GM12801 (cell line): ENCODE results near the gene OVCH2.

Source experiments
- TF ChIP-seq, protein P1 (sequence below): IDR thresholded peaks from one replicate; pipeline ENCODE4 v1.5.1; 2011; ENCODE audit warnings: control low read depth; ENCODE audit not compliant: insufficient read length; ENCODE audit errors: extremely low read depth

OVCH2 gene, protein sequence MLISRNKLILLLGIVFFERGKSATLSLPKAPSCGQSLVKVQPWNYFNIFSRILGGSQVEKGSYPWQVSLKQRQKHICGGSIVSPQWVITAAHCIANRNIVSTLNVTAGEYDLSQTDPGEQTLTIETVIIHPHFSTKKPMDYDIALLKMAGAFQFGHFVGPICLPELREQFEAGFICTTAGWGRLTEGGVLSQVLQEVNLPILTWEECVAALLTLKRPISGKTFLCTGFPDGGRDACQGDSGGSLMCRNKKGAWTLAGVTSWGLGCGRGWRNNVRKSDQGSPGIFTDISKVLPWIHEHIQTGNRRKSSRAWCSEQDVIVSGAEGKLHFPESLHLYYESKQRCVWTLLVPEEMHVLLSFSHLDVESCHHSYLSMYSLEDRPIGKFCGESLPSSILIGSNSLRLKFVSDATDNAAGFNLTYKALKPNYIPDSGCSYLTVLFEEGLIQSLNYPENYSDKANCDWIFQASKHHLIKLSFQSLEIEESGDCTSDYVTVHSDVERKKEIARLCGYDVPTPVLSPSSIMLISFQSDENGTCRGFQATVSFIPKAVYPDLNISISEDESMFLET

DNA sequence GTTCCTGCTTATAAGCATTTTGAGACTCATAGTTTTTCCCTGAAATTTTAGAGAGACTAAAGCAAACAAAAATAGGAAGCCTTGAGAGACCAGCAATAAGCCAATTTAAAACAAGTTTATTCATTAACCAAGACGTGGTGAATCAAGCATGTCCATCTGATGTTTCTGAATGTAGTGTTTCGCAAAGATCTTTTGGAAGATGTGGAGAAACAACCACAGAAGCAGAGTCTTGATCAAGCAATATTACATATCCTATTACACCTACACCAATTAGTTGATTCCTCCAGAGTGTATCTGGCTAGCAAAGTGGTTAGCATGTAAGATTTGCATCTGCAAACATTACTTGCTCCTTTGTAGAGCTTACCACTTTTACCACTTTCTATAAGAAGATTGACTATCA lies at the start of gene OVCH2:
Gene OVCH2 (minus strand): TSS at position 101 of the 400 bp plus-strand sequence. CDS start 83 bp downstream, at position 18.
- TF ChIP-seq, protein P1, sequence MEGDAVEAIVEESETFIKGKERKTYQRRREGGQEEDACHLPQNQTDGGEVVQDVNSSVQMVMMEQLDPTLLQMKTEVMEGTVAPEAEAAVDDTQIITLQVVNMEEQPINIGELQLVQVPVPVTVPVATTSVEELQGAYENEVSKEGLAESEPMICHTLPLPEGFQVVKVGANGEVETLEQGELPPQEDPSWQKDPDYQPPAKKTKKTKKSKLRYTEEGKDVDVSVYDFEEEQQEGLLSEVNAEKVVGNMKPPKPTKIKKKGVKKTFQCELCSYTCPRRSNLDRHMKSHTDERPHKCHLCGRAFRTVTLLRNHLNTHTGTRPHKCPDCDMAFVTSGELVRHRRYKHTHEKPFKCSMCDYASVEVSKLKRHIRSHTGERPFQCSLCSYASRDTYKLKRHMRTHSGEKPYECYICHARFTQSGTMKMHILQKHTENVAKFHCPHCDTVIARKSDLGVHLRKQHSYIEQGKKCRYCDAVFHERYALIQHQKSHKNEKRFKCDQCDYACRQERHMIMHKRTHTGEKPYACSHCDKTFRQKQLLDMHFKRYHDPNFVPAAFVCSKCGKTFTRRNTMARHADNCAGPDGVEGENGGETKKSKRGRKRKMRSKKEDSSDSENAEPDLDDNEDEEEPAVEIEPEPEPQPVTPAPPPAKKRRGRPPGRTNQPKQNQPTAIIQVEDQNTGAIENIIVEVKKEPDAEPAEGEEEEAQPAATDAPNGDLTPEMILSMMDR, result no peak

DNA sequence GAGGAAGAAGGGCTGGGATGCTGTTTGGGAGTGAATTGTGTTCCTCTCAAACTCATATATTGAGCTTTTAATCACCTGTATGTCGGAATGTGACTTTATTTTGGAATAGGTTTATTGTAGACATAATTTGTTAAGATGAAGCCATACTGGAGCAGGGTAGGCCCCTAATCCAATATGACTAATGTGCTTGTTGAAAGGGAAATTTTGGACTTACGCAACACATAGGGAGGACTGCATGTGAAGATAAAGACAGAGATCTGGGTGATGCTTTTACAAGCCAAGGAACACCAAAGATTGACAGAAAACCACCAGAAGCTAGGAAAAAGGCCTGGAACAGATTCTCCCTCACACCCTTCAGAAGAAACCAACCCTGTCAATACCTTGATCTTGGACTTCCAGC lies 43.2 kb upstream of the OVCH2 start:
- TF ChIP-seq, protein P1, result no peak

DNA sequence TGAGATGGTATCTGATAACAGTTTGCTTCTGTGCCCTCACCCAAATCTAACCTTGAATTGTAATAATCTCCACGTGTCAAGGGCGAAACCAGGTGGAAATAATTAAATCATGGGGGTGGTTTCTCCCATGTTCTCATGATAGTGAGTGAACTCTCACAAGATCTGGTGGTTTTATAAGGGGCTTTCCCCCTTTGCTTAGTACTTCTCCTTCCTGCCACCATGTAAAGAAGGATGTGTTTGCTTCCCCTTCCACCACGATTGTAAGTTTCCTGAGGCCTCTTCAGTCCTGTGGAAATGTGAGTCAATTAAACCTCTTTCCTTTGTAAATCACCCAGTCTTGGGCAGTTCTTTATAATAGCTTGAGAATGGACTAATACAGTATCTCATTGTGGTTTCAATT lies 8.5 kb upstream of the OVCH2 start:
- TF ChIP-seq, protein P1, result no peak

DNA sequence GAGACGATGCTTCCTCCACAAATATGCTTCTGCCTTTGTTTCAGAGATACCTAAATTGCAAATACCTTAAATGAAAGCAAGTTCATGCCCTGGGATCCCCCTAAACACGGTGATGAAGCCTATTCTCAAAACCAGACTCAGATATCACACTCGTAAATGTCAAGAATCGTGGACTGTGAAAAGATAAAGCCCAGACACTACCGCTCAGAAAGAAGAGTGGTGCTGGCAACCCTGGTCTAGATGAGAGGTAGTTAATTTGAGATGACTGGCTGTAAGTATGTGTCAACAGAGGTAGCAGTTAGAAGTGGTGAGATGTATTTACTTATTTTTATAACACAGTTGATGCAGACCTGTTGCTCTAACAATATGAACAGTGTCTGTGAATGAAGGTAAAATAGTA lies 2.5 kb downstream of the OVCH2 start:
- TF ChIP-seq, protein P1, result no peak

DNA sequence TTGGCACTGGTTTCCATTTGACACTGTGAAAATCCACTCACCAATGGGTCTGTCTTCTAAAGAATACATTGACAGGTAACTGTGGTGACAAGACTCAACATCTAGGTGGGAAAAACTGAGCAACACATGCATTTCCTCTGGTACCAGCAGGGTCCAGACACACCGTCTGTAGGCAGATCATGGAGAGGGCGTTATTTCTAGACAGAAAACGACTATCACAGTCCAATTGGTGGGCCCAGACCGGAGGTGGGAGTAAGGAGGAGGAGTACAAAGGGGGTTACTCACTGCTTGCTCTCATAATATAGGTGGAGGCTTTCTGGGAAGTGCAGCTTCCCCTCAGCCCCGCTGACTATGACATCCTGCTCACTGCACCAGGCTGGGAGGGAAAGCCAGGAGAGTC lies 9.9 kb downstream of the OVCH2 start:
- TF ChIP-seq, protein P1, result no peak

DNA sequence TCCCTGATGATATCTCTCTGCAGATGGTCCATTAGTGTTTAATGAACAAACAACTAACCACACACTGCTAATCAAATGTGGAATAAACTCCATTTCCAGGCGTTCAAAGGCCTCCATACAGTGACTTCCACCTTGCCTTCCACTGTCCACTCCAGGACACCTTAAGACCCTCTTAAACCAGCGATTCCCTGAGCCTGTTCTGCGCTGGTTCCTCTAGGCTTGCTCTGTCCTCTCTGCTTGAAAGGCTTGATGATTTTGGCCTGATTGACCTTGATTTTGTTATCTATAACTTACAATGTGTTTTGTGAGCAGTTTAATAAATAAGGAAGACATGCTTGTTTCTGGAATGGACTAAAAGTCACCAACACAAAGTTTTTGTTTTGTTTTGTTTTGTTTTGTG lies 12.0 kb downstream of the OVCH2 start:
- TF ChIP-seq, protein P1, result no peak

DNA sequence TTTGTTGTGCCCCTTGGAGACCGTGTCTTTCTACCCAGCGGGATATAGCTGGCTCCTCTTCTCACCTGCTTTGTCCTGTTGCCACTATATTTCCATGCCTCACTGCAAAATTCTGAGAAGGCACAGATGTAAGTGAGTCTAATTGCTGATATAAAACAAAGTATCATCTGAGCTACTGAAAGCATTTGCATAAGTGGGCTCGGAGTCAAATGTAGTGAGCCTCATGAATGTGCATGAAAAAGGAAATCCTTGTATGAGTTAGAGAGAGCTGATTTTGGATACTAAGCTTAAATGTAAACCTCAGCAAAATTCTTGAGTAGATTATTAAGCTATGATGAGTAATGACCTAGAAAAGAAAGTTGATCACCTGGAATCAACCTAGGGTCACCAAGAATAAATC lies 13.9 kb downstream of the OVCH2 start:
- TF ChIP-seq, protein P1, result no peak
